Measurements from ENCODE around the gene NDC80.

DNA sequence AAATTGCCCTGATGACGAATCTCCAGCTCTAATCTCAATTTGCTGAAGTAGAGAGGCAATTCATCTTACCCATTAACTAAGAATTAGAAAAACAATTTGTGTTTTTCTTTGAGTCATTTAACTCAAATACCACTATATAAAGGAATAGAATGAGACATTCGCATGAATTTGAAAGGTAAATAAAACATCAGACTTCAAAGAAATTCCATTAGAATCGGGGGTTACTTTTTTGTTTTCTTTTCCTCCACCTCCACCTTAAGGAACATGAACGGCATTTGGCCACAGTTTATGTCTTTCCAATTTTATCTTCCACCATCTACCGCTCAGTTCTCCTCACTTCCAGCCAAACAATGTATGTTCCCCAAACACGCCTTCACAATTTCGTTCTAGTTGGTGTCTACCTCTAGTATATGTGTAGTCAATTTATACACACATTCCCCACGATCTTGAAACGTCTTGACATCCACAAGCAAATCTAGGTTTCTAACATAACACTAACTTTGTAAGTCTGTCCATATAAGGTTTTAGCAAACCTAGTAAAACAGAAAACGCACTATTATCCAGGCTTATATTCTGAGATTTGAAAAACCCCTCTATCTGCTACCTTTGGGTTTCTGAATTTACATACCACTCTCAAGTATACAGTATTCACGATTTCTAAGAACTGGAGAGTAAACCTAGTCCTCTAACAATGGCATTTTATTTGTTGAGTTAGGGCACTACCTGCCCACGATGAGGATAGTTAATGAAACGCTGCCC is 83.0 kb downstream of the NDC80 start:
- no peak for TF ChIP-seq EZH2 (IDR thresholded peaks at IDR 0.05; ENCODE audit: borderline replicate concordance, low read length)
- TF ChIP-seq, protein P1, sequence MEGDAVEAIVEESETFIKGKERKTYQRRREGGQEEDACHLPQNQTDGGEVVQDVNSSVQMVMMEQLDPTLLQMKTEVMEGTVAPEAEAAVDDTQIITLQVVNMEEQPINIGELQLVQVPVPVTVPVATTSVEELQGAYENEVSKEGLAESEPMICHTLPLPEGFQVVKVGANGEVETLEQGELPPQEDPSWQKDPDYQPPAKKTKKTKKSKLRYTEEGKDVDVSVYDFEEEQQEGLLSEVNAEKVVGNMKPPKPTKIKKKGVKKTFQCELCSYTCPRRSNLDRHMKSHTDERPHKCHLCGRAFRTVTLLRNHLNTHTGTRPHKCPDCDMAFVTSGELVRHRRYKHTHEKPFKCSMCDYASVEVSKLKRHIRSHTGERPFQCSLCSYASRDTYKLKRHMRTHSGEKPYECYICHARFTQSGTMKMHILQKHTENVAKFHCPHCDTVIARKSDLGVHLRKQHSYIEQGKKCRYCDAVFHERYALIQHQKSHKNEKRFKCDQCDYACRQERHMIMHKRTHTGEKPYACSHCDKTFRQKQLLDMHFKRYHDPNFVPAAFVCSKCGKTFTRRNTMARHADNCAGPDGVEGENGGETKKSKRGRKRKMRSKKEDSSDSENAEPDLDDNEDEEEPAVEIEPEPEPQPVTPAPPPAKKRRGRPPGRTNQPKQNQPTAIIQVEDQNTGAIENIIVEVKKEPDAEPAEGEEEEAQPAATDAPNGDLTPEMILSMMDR (conservative IDR thresholded peaks at IDR 0.05 in 1 of 2, IDR thresholded peaks at IDR 0.05 in 1 of 2; ENCODE audit: extremely low read depth in 1 of 2, insufficient read depth in 1 of 2, low read depth in 1 of 2, low read length in 2 of 2): no peak

Measured in mammary epithelial cell (primary cell).